Measurements from ENCODE around the gene CYFIP1. TPM values are rescaled to one million over a fixed set of nuclear protein-coding genes. Genes with fewer than 3 reads are reported as not detected.

Gene CYFIP1
- total RNA-seq, 1 donor from 2014 or later: 48.9 TPM

GRCh38 chr15:22874256-22874655 lies 105.9 kb downstream of the CYFIP1 start:
- FAIRE-seq: no peak
- no peak for DNase-seq (ENCODE audit: low spot score in 2 of 2)

DNA sequence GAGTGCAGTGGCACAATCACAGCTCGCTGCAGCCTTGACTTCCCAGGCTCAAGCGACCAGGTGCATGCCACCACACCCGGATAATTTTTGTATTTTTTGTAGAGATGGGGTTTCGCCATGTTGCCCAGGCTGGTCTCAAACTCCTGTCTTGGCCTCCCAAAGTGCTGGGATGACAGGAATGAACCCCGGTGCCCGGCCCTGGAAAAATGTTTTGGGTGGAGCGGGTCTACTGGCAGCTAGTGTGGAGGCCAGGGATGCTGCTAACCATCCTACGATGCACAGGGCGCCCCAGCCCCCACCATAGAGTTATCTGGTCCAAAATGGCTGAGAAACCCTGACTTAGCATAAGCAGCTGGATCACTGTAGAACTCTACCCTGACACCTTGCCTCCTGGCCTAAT lies 106.3 kb downstream of the CYFIP1 start:
- DNase-seq (ENCODE audit: low spot score in 2 of 2) (no peak), FAIRE-seq (no peak)

DNA sequence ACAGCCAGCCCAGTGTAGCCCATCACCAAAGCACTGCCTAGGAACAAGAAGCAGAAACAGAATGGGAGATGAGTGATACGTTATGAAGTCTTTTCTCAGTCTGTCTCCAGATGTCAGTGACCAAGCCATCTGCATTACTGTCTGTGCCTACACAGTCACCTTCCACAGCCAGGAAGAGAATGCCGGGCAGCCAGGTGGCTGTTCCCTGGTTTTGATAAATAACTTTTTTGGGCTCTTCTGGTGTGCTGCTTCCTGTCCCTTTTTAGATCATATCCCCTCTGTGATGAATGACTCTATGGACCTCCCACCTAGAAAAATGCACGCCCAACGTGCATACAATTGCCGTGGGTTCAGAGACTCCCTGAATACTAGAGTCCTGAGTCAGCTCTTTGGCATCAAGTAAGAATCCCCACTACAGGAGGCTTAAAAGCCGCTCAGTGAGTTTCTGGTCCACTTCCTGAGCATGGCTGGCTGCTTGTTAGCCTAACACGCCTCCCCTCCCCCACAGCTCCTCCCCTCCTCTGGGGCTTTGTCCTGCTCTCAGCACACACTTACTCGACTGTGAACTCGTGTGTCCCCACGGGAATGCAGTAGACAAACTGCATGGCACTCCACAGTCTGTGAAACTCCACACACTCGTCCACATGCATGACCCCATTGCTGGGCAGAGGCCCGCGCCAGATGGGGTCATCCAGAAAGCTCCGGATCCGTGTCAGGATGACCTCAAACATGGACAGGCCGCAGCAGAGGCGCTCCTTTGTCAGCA lies 107.0 kb downstream of the CYFIP1 start:
- FAIRE-seq (no peak), DNase-seq (ENCODE audit: low spot score in 2 of 2) (no peak)

- DNase-seq (ENCODE audit: low spot score in 2 of 2) (no peak), FAIRE-seq (no peak)
Observed at GRCh38 chr15:22871481-22872086, 108.6 kb downstream of the CYFIP1 start.

DNA sequence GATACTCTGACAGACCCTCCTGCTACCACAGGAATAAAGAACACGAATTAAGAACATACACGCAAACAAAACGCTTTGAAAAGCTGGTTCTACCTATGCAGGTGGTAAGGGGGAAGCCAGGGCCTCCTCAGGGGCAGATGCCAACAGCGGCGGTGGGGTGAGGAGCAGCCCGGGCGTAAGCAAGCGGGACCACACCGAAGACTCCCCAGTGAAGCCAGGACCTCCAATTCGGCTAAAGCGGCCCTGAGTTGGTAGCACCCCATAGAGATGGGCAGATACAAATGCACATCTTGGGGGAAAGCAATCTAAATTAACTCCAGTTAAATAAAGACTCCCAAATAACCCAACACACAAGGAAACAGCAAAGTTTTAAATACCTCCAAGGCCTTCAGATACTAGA lies 109.3 kb downstream of the CYFIP1 start:
- no peak for FAIRE-seq
- no peak for DNase-seq (ENCODE audit: low spot score in 2 of 2)

DNA sequence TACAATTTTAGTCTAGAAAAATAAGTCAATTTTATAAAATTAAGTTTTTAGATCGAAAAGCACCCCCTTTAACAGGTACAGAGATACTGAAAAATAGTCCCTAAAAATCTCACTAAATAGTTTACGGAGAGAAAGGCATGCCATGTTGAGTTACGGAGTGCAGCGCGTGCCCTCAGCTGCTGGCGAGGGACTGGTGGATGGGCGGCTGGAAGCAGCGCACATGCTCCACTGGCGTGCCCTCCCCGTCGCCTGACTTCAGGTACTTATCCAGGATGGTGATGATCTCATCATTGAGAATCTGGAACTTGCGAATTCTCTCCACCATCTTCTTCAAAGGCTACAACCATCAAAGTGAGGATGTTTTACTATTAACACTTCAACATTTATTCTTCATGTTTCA lies 110.3 kb downstream of the CYFIP1 start:
- FAIRE-seq: no peak
- DNase-seq (ENCODE audit: low spot score in 2 of 2): no peak

- FAIRE-seq (no peak), DNase-seq (ENCODE audit: low spot score in 2 of 2) (no peak)
Observed at GRCh38 chr15:22868928-22869327, 111.2 kb downstream of the CYFIP1 start.

DNA sequence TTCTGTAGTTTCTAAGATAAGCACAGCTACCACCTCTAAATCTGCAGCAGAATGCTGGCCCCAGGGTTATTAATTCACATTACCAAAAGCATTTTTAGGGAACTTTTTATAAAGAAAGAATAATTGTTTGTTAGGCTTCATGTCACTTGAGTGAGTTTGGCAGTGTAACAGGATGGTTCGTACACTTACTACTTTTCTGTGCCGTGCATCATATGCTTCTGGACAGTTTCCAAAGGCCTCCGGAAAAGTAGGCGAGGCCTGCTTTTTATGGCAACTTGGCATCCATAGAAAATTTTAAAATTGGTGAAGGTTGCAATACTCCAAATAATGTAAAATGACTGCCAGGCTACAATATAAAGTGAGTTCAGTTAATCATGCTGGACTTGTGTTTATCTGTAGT lies 111.7 kb downstream of the CYFIP1 start:
- DNase-seq (ENCODE audit: low spot score in 2 of 2): no peak
- FAIRE-seq: no peak

GRCh38 chr15:22867886-22868285 lies 112.3 kb downstream of the CYFIP1 start:
- DNase-seq (ENCODE audit: low spot score in 2 of 2) (no peak), FAIRE-seq (no peak)

DNA sequence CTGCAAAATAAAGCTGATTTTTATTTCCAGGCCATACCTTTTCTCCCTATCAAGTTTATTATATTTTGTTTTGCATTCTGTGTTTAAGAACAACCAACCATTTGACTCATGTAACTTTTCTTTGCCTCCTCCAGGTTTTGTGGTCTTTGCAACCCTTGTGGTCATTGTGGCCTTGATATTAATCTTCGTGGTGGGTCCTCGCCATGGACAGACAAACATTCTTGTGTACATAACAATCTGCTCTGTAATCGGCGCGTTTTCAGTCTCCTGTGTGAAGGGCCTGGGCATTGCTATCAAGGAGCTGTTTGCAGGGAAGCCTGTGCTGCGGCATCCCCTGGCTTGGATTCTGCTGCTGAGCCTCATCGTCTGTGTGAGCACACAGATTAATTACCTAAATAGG lies 114.1 kb downstream of the CYFIP1 start:
- no peak for DNase-seq (ENCODE audit: low spot score in 2 of 2)
- FAIRE-seq: no peak

DNA sequence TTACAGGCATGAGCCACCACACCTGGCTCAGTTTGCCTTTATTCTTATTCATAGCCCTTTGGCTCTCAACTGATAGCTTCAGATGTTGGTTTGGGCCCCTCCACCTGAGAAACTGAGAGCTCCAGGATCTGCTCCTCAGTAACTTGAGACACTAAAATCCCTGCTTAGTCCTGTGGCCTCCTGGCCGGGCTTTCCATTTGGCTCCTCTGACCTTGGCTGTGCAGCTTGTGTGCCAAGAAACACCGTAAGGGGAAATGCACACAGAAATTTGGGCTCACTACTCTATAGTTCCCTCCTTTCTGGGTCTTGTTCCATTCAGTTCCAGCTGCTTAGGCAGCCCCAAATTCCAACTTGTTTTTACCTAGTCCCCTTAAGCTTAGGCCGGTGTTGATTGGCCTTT lies 116.8 kb downstream of the CYFIP1 start:
- DNase-seq (ENCODE audit: low spot score in 2 of 2) (no peak), FAIRE-seq (no peak)

- no peak for DNase-seq (ENCODE audit: low spot score in 2 of 2)
- FAIRE-seq: peak; percentile 83
Observed at GRCh38 chr15:22861161-22861560, 119.0 kb downstream of the CYFIP1 start.

DNA sequence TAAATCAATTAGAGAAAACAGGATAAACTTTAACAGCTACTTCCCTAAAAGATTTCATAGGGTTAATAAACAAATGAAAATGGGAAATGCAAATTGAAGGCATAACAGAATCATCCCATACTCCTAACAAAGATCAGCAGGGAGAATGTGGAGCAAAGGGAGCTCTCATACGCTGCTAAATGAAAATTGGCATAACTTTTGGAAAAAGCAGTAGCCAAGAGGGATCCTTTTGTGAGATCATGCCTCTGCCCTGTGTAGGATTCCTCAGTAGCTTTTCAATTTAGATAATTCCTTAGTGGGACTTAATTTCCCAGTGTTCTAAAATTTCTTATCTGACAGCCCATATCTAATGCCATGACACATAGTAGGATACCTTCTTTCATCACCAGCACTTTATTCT lies 123.5 kb downstream of the CYFIP1 start:
- FAIRE-seq: no peak
- no peak for DNase-seq (ENCODE audit: low spot score in 2 of 2)

DNA sequence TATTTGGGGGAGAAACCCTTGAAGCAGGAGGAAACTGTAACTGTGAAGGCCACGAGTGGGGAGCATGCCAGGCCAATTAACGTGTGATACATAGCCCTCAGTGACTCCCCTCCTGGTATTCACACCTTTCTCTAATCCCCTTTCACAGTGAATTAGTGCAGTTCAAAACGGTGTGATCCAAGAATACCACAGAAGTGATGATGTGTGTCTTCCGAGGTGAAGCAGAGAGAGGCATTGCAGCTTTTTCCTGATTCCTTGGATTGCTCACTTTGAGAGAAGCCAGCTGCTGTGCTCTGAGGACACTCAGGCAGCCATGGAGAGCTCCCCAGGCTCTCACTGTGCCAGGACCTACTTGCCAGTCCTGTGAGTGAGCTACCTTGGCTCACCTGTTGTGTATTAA lies 124.4 kb downstream of the CYFIP1 start:
- FAIRE-seq (no peak), DNase-seq (ENCODE audit: low spot score in 2 of 2) (no peak)

GRCh38 chr15:22851513-22851912 lies 128.7 kb downstream of the CYFIP1 start:
- FAIRE-seq: no peak
- DNase-seq (ENCODE audit: low spot score in 2 of 2): no peak

DNA sequence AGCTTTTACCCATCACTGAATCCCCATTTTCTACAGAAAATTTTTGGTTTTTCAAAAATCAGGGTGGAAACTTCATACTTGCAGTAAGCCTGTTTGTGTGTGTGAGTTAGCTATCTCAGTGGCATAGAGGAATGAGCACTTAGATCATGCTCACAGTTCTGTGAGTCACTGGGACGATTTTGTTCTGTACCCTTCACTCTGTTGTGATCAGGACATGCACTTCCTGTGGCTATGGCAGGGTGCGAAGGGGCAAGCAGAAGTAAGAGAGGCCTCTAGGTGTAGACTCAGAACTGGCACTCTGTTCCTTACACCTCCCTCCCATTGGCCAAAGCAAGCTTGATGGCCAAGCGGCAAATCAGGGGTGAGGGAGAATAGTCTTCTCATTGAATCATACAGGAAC lies 130.1 kb downstream of the CYFIP1 start:
- FAIRE-seq (no peak), DNase-seq (ENCODE audit: low spot score in 2 of 2) (no peak)

DNA sequence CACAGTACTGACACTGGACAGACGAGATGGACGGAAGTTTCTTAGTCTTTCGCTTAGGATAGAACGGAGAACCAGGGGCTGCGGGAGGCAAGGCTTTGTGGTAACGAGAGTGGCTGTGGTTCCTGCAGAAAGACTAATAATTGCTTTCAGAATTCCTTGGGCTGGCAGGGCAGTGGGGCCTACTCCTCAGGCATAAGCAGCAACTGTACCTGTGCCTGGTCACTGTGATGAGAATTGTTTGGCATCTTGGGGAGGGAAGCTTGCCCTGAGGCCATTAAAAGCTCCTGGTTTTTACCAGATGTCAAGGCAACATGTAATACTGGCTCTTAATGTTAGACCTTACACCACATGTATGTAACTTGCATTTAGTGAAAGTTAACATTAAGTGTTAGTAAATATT lies 134.1 kb downstream of the CYFIP1 start:
- FAIRE-seq: no peak

GRCh38 chr15:22845289-22845900 lies 134.8 kb downstream of the CYFIP1 start:
- DNase-seq (ENCODE audit: low spot score in 2 of 2) (no peak), FAIRE-seq (no peak)

More for the DNA sequence above, 134.1 kb downstream of the CYFIP1 start:
- no peak for DNase-seq (ENCODE audit: low spot score in 2 of 2)

- DNase-seq (ENCODE audit: low spot score in 2 of 2) (no peak), FAIRE-seq (no peak)
Observed at GRCh38 chr15:22844421-22845288, 135.5 kb downstream of the CYFIP1 start.

DNA sequence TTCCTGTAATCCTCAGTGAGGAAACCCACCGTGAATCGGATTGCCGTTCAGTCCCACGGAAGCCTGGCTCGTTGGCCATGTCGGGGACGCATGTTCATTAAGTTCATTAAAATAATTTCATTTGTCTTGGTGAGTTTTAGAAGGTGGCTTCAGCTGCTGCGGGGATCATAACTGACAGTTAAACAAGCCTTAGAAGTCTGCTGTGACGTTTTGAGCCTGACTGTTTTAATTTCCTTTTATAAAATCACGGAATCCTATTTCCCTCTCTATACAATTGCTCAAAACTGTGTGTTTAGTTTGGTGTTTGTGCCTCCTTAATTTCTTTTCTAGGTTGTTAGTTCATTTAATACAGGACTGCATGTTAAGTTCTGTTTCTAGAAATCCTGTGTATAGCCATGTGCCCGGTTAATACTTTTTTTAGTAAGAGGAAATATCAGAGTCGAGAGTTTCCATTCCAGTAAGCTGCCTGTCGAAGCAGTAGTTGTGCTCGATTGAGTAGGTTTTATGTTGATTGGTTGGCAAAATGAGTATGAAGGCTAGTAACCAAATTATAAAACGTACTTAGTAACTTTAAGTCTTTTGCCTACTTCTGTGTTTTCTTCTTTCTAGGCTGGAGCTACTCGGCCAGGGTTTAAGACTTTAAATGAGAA lies 141.0 kb downstream of the CYFIP1 start:
- DNase-seq (ENCODE audit: low spot score in 2 of 2) (peak; percentile 27 to 41), FAIRE-seq (no peak)
